ENCODE measurements around the gene SLC39A11.

The SLC39A11 gene

DNA sequence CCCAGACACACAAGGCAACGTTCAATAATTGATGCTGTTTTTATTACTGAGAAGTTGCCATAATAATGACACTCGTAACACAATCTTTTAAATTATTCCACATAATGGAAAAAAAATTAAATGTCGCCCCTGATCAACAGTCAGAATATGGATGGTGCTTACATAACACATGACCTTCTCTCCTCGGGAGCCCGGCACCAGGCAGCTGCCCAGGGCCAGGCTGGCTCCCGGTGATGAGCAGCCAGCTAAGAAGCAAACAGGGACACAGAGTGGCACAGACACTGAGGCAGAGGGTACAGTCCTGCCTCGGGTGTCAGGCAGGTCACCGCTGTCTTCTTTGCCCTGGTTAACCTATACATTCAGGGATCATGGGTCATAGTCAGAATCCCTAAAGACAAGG, 137.9 kb downstream of the SLC39A11 start (continued):
- TF ChIP-seq RARB (CRISPR knock-in tag; IDR thresholded peaks at IDR 0.05), result no peak

DNA sequence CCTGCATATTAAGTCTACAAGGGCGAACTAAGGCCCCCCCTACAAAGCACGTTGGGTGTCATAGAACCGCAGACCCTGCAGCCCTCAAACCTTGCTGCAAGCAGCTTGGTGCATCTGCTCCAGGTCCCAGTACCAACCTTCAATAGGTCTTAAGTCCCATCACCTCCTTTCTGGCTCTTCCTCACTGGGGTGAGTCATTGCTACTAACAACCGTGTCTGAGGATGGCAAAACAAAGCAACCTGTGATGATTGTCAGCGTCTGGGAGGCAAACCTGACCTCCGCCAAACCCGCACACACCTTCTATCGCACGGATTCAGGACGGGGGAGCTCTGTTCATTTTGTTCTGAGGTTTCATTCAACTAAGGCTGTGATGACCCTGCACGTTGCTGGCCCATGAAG, 138.9 kb downstream of the SLC39A11 start:
- no peak for ATAC-seq
- TF ChIP-seq CSDC2 (CRISPR knock-in tag; IDR thresholded peaks at IDR 0.05), result no peak
- TF ChIP-seq ZC3H10 (CRISPR knock-in tag; IDR thresholded peaks at IDR 0.05), result no peak
- TF ChIP-seq, protein P1, sequence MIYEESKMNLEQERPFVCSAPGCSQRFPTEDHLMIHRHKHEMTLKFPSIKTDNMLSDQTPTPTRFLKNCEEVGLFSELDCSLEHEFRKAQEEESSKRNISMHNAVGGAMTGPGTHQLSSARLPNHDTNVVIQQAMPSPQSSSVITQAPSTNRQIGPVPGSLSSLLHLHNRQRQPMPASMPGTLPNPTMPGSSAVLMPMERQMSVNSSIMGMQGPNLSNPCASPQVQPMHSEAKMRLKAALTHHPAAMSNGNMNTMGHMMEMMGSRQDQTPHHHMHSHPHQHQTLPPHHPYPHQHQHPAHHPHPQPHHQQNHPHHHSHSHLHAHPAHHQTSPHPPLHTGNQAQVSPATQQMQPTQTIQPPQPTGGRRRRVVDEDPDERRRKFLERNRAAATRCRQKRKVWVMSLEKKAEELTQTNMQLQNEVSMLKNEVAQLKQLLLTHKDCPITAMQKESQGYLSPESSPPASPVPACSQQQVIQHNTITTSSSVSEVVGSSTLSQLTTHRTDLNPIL (CRISPR knock-in tag; IDR thresholded peaks at IDR 0.05; ENCODE audit: low read depth), result no peak
- TF ChIP-seq, protein P2, sequence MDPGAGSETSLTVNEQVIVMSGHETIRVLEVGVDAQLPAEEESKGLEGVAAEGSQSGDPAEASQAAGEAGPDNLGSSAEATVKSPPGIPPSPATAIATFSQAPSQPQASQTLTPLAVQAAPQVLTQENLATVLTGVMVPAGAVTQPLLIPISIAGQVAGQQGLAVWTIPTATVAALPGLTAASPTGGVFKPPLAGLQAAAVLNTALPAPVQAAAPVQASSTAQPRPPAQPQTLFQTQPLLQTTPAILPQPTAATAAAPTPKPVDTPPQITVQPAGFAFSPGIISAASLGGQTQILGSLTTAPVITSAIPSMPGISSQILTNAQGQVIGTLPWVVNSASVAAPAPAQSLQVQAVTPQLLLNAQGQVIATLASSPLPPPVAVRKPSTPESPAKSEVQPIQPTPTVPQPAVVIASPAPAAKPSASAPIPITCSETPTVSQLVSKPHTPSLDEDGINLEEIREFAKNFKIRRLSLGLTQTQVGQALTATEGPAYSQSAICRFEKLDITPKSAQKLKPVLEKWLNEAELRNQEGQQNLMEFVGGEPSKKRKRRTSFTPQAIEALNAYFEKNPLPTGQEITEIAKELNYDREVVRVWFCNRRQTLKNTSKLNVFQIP (CRISPR knock-in tag; IDR thresholded peaks at IDR 0.05; ENCODE audit: borderline replicate concordance, low read depth), result no peak
- no peak for TF ChIP-seq ISL1 (CRISPR knock-in tag; IDR thresholded peaks at IDR 0.05)
- no peak for TF ChIP-seq TOX (CRISPR knock-in tag; IDR thresholded peaks at IDR 0.05; ENCODE audit: borderline replicate concordance)
- no peak for TF ChIP-seq RARB (CRISPR knock-in tag; IDR thresholded peaks at IDR 0.05)
- no peak for TF ChIP-seq PPARA (CRISPR knock-in tag; IDR thresholded peaks at IDR 0.05; ENCODE audit: borderline replicate concordance)

DNA sequence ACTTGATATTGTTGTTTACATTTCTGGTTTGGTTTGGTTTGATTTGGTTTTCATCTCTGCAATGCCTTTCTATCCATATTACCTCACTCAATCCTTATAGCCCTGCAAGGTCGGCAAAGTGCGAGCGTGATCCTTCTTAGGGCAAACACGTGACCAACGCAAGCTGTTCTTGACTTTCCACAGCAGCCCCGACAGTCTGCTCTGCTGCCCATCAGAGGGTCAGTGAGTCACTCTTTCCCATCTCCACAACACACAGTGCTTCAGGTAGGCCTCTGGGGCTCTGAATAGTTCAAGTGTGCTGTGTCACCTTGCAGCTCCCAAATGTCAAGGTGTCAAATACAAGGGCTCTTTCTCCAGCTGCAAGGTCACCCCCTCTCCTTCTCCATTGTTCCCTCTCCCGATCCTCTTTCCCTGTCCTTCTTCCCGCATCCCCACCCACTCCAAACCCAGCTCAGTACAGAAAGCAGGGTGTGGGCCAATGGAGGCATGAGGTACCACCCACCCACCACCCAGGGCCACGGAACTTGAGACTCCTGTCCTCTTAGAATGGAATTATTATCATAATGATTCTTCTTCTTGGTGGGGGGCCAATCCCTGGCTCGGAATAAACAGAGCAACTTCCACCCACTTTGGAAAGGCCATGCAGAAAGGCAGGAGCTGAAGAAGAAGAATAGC, 139.7 kb downstream of the SLC39A11 start:
- ATAC-seq, result no peak
- TF ChIP-seq BACH2 (CRISPR knock-in tag; IDR thresholded peaks at IDR 0.05; ENCODE audit: borderline replicate concordance), result no peak
- no peak for TF ChIP-seq ZNF8 (CRISPR knock-in tag; IDR thresholded peaks at IDR 0.05)

DNA sequence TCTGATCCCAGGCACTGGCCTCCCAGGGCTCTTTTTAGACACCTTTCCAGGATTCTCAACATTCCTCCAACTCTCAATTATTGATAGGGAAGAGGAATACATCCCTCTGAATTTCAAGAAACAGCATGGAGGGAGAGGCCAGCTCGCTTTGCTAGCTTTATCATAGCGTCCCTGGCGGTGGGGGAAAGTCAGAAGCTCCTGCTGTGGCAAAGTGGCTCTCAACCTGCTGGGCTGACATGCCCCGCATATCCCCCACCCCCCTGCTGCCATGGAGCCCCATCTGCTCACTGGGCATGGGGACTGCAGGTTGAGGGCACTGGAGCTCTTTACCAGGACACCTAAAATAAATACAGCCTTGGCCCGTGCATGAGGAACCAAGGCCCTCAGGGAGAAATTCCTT, 140.3 kb downstream of the SLC39A11 start:
- ATAC-seq, result no peak
- TF ChIP-seq ZNF8 (CRISPR knock-in tag; IDR thresholded peaks at IDR 0.05) (no peak), ZFP30 (CRISPR knock-in tag; IDR thresholded peaks at IDR 0.05) (no peak), ZC3H10 (CRISPR knock-in tag; IDR thresholded peaks at IDR 0.05) (no peak), BACH2 (CRISPR knock-in tag; IDR thresholded peaks at IDR 0.05; ENCODE audit: borderline replicate concordance) (no peak), ZNF70 (CRISPR knock-in tag; IDR thresholded peaks at IDR 0.05) (no peak), ISL1 (CRISPR knock-in tag; IDR thresholded peaks at IDR 0.05) (no peak), CSDC2 (CRISPR knock-in tag; IDR thresholded peaks at IDR 0.05) (no peak), TCF4 (CRISPR knock-in tag; IDR thresholded peaks at IDR 0.05; ENCODE audit: borderline replicate concordance) (no peak)
- TF ChIP-seq, protein P3, sequence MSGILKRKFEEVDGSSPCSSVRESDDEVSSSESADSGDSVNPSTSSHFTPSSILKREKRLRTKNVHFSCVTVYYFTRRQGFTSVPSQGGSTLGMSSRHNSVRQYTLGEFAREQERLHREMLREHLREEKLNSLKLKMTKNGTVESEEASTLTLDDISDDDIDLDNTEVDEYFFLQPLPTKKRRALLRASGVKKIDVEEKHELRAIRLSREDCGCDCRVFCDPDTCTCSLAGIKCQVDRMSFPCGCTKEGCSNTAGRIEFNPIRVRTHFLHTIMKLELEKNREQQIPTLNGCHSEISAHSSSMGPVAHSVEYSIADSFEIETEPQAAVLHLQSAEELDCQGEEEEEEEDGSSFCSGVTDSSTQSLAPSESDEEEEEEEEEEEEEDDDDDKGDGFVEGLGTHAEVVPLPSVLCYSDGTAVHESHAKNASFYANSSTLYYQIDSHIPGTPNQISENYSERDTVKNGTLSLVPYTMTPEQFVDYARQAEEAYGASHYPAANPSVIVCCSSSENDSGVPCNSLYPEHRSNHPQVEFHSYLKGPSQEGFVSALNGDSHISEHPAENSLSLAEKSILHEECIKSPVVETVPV (CRISPR knock-in tag; IDR thresholded peaks at IDR 0.05), result no peak

DNA sequence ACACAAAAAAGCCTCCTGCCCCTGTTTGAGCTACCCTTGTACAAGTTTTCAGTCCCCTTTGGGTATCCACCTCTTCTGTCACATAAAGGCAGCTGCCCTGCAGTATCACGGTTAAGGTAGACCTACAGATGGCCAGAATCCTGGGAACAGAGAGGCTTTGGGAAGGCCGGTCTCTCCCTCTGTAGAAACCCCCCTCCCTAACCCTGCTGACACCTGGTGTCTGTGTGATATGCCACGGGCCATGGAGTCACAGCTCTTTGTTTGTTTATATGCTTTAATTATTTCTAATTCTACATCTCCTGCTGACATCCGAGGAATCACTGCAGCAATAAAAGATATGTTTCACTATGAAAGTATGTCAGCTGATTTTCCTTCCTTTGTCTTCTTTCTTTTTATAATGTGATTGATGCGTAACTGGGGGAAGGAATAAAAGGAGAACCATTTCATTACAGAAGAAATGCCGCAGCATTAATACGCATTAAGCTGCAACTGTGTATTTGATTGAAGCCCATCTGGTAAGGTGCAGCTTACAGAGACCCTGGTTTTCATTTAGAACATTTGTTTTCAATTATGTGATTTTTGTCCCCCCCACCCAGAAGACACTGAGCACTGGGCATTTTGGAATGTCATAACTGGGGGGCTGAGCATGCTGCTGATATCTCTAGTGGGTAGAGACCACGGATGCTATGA, 142.1 kb downstream of the SLC39A11 start:
- ATAC-seq, result no peak; the same call in 1 of the 3 replicates
- TF ChIP-seq TCF4 (CRISPR knock-in tag; IDR thresholded peaks at IDR 0.05; ENCODE audit: borderline replicate concordance), result peak; percentile 88
- TF ChIP-seq ZNF70 (CRISPR knock-in tag; IDR thresholded peaks at IDR 0.05), result no peak
- TF ChIP-seq RARB (CRISPR knock-in tag; IDR thresholded peaks at IDR 0.05), result no peak
- TF ChIP-seq, protein P4, sequence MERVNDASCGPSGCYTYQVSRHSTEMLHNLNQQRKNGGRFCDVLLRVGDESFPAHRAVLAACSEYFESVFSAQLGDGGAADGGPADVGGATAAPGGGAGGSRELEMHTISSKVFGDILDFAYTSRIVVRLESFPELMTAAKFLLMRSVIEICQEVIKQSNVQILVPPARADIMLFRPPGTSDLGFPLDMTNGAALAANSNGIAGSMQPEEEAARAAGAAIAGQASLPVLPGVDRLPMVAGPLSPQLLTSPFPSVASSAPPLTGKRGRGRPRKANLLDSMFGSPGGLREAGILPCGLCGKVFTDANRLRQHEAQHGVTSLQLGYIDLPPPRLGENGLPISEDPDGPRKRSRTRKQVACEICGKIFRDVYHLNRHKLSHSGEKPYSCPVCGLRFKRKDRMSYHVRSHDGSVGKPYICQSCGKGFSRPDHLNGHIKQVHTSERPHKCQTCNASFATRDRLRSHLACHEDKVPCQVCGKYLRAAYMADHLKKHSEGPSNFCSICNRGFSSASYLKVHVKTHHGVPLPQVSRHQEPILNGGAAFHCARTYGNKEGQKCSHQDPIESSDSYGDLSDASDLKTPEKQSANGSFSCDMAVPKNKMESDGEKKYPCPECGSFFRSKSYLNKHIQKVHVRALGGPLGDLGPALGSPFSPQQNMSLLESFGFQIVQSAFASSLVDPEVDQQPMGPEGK (CRISPR knock-in tag; IDR thresholded peaks at IDR 0.05; ENCODE audit: borderline replicate concordance), result peak; percentile 98
- 0 out of 2 replicates have a peak, but pooled peaks have one; percentile 51 for TF ChIP-seq SNAI2 (CRISPR knock-in tag; IDR thresholded peaks at IDR 0.05)

DNA sequence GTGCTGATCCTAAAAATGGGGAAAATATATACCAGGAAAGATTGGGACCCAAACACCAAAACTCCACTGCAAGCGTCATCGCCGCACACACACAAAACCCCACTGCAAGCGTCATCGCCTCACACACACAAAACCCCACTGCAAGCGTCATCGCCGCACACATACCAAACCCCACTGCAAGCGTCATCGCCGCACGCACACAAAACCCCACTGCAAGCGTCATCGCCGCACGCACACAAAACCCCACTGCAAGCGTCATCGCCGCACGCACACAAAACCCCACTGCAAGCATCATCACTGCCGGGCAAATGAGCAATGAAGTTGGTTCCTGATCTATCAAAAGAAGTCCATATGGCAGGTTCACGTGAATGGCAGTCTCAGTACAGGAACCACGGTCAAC, 144.4 kb downstream of the SLC39A11 start:
- no peak for ATAC-seq
- TF ChIP-seq ZNF8 (CRISPR knock-in tag; IDR thresholded peaks at IDR 0.05), result no peak
- no peak for TF ChIP-seq BACH2 (CRISPR knock-in tag; IDR thresholded peaks at IDR 0.05; ENCODE audit: borderline replicate concordance)
- TF ChIP-seq GLIS3 (CRISPR knock-in tag; IDR thresholded peaks at IDR 0.05), result no peak
- TF ChIP-seq, protein P3 (CRISPR knock-in tag; IDR thresholded peaks at IDR 0.05), result no peak
- TF ChIP-seq, protein P5, sequence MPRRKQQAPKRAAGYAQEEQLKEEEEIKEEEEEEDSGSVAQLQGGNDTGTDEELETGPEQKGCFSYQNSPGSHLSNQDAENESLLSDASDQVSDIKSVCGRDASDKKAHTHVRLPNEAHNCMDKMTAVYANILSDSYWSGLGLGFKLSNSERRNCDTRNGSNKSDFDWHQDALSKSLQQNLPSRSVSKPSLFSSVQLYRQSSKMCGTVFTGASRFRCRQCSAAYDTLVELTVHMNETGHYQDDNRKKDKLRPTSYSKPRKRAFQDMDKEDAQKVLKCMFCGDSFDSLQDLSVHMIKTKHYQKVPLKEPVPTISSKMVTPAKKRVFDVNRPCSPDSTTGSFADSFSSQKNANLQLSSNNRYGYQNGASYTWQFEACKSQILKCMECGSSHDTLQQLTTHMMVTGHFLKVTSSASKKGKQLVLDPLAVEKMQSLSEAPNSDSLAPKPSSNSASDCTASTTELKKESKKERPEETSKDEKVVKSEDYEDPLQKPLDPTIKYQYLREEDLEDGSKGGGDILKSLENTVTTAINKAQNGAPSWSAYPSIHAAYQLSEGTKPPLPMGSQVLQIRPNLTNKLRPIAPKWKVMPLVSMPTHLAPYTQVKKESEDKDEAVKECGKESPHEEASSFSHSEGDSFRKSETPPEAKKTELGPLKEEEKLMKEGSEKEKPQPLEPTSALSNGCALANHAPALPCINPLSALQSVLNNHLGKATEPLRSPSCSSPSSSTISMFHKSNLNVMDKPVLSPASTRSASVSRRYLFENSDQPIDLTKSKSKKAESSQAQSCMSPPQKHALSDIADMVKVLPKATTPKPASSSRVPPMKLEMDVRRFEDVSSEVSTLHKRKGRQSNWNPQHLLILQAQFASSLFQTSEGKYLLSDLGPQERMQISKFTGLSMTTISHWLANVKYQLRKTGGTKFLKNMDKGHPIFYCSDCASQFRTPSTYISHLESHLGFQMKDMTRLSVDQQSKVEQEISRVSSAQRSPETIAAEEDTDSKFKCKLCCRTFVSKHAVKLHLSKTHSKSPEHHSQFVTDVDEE (CRISPR knock-in tag; IDR thresholded peaks at IDR 0.05), result no peak
- TF ChIP-seq ZNF565 (CRISPR knock-in tag; conservative IDR thresholded peaks at IDR 0.05; ENCODE audit: low read depth), result no peak
- TF ChIP-seq SNAI2 (CRISPR knock-in tag; IDR thresholded peaks at IDR 0.05), result no peak
- no peak for TF ChIP-seq CSDC2 (CRISPR knock-in tag; IDR thresholded peaks at IDR 0.05)
- no peak for TF ChIP-seq TOX (CRISPR knock-in tag; IDR thresholded peaks at IDR 0.05; ENCODE audit: borderline replicate concordance)
- no peak for TF ChIP-seq ZC3H10 (CRISPR knock-in tag; IDR thresholded peaks at IDR 0.05)

Data from SK-N-SH treated with all-trans-retinoic acid at 6 μM for 48 hours (cell line).